DMS114 treated with DMSO at 0.1 percent for 48 hours (cell line): ENCODE data around the gene BCL2L12.

Experiments
- DNase-seq: peaks from one replicate; lab custom pipeline; 2025; ENCODE audit not compliant: unreplicated experiment; lab: John Stamatoyannopoulos, UW

Gene BCL2L12

GRCh38 chr19:49662011-49662410, 3.7 kb upstream of the BCL2L12 start:
- no peak for DNase-seq

GRCh38 chr19:49663224-49663623, 2.5 kb upstream of the BCL2L12 start:
- DNase-seq: no peak

- peak; percentile 22 for DNase-seq
Observed at GRCh38 chr19:49664171-49665035, 1.3 kb upstream of the BCL2L12 start.

GRCh38 chr19:49665036-49665350, 740 bp upstream of the BCL2L12 start:
- no peak for DNase-seq

- DNase-seq: no peak
Observed at GRCh38 chr19:49666120-49666444, 349 bp downstream of the BCL2L12 start.

- DNase-seq: no peak
Observed at GRCh38 chr19:49667473-49667872, 1.7 kb downstream of the BCL2L12 start.

GRCh38 chr19:49669516-49669915, 3.8 kb downstream of the BCL2L12 start:
- DNase-seq: no peak

GRCh38 chr19:49672131-49672919, 6.6 kb downstream of the BCL2L12 start:
- DNase-seq: peak; percentile 20

- DNase-seq: no peak
Observed at GRCh38 chr19:49676136-49676783, 10.5 kb downstream of the BCL2L12 start.

GRCh38 chr19:49676784-49677230, 11.1 kb downstream of the BCL2L12 start:
- peak; percentile 99 for DNase-seq

GRCh38 chr19:49677231-49677900, 11.6 kb downstream of the BCL2L12 start, which contains the start of gene PRMT1:
Gene PRMT1 (plus strand): TSS chr19:49677271. CDS start chr19:49677281, 10 bp downstream.
- DNase-seq: no peak

- peak; percentile 48 for DNase-seq
Observed at GRCh38 chr19:49677901-49678674, 12.4 kb downstream of the BCL2L12 start.

GRCh38 chr19:49678985-49679770, 13.4 kb downstream of the BCL2L12 start:
- DNase-seq: no peak

GRCh38 chr19:49679771-49680413, 14.2 kb downstream of the BCL2L12 start:
- no peak for DNase-seq

- peak; percentile 73 for DNase-seq
Observed at GRCh38 chr19:49680421-49681351, 15.0 kb downstream of the BCL2L12 start.

- DNase-seq: no peak
Observed at GRCh38 chr19:49681830-49682229, 16.1 kb downstream of the BCL2L12 start.

- no peak for DNase-seq
Observed at GRCh38 chr19:49682274-49682673, 16.5 kb downstream of the BCL2L12 start.

- no peak for DNase-seq
Observed at GRCh38 chr19:49683814-49684250, 18.1 kb downstream of the BCL2L12 start.
